HG03060 (cell line): ENCODE measurements around the gene RNF144B.

Source experiments
- ATAC-seq: cut with Tn5 transposase; IDR thresholded peaks from one replicate; pipeline ENCODE4 v1.9.1; 2021; ENCODE audit warnings: low read depth, moderate number of reproducible peaks; ENCODE audit not compliant: unreplicated experiment

Gene RNF144B

GRCh38 chr6:18503593-18504231 is 116.6 kb downstream of the RNF144B start:
- ATAC-seq = peak; percentile 59

- ATAC-seq = no peak
These were observed 117.1 kb downstream of the RNF144B start for GRCh38 chr6:18504232-18504596.

GRCh38 chr6:18506382-18507017 is 119.3 kb downstream of the RNF144B start:
- no peak for ATAC-seq

GRCh38 chr6:18507018-18507415 is 119.9 kb downstream of the RNF144B start:
- no peak for ATAC-seq

GRCh38 chr6:18507561-18507960 is 120.4 kb downstream of the RNF144B start:
- ATAC-seq = no peak

GRCh38 chr6:18509871-18510643 is 122.9 kb downstream of the RNF144B start:
- ATAC-seq = no peak

GRCh38 chr6:18510644-18511033 is 123.5 kb downstream of the RNF144B start:
- no peak for ATAC-seq

- ATAC-seq = no peak
These were observed 124.1 kb downstream of the RNF144B start for GRCh38 chr6:18511211-18511610.

GRCh38 chr6:18513253-18513798 is 126.2 kb downstream of the RNF144B start:
- no peak for ATAC-seq

- no peak for ATAC-seq
These were observed 127.0 kb downstream of the RNF144B start for GRCh38 chr6:18514180-18514579.

GRCh38 chr6:18515767-18516166 is 128.6 kb downstream of the RNF144B start:
- no peak for ATAC-seq
